Activated CD4-positive, alpha-beta T cell treated with anti-CD3 and anti-CD28 coated beads for 4 hours (primary cell): ENCODE data around the gene SAXO1.
"Not testable (repeated sequence)": the region's sequence is repeated elsewhere in the genome, so short reads cannot be mapped to it uniquely, and the experiment has no call there.

Experiments
- DNase-seq, 2 donors: peaks; one replicate each; pipeline ENCODE4 v3.0.0-alpha.2; 2020

Gene SAXO1

DNA sequence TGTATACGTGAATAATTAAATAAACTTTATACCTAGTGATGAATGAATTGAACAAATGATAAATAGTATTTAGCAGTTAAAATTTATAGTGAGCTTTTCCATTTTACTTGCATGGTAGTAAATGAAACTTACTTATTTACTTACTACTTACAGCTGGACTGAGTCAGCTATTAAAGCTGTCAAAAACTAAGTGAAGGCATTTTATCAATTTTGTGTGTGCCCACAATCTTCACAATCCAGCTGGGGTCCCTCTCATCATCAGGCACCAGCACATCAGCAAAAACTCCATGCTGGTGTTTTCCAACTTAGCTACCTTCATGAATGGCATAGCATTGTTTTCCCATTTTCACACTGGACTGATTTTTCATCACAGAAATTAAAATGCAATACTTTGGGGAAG, 81.1 kb downstream of the SAXO1 start:
- DNase-seq, result no peak

DNA sequence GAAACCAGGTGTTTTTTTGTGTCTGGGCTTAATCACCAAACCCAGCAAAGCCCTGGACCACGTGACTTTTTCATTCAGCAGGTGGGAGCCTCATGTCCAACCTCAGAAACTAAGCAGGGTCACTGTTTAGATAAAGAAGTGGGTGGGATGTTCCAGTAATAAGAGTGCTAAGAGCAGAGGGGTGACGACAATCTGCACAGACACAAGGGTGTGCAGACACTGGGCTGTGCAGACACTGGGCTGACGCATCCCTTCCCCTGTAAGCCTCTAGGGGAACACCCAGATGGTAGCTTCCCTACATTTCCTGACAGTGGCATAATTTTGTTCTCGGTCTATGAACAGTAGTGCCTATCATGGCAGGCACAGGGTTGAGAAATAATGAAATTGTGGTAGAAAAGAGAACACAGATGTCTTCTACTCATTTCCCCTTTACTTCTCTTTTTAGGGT, 85.1 kb downstream of the SAXO1 start:
- no peak for DNase-seq

DNA sequence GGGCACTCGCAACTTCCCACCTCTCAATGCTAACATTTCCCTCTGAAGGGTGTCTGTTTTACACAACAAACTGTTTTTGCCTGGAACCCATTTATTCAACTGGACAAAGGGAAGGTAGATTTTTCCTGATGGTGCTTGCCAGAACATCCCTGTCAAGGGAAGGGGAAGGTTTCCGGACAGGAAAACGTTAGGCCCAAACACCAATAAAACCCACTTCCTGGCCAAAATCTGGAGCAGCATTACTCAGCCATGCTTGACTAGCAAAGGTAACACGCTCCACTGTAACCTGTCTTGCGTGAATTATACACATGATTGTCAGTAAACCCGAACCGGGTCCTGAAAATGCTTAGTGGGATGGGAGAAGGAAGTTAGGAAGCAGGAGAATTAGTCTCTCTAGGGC, 90.2 kb downstream of the SAXO1 start:
- DNase-seq, result no peak

DNA sequence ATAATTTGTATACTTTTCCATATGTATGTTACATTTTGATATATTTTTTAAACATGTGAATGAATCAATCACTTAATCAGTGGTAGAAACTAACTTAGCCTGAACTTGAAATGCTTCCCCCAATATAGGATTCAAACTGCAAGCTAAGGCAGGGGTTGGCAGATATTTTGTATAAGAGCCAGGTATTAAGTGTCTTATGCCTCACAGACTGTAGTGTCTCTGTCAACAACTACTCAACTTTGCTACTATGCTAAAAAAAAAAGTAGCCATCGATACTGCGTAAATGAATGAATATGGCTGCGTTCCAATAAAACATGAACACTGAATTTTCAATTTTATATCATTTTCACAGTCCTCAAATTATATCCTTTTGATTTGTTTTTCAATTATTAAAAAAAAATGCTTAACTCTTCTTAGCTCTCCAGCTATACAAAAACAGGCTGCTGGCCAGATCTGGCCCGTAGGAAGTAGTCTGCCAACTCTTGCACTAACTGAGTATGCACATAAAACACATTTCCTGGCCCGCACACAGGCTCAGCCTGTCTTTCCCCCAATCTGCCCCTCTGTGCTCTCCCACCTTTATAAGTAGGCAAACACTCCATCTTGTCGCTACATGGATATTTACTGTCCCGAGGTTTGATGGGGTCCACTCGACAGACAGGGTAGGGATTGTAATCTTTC, 91.8 kb downstream of the SAXO1 start:
- no peak for DNase-seq

DNA sequence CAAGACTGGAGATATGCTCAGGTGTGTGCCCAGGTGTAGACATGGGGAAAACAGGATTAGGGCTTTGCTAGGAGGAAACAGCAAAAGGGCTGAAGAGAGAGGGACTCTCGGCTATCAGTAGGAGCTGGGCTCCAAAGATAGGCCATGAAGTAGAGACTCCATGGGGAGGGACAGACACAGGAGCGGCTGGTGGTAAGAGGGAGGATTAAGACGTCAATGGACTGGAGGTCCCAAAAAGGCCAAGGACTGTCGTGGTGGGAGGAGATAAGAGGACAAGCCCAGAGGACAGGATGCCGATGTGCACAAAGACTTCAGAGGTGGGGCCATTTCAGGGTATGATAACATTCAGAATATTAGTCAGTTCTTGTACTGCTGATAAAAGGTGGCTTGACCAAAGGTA, 93.1 kb downstream of the SAXO1 start:
- no peak for DNase-seq

DNA sequence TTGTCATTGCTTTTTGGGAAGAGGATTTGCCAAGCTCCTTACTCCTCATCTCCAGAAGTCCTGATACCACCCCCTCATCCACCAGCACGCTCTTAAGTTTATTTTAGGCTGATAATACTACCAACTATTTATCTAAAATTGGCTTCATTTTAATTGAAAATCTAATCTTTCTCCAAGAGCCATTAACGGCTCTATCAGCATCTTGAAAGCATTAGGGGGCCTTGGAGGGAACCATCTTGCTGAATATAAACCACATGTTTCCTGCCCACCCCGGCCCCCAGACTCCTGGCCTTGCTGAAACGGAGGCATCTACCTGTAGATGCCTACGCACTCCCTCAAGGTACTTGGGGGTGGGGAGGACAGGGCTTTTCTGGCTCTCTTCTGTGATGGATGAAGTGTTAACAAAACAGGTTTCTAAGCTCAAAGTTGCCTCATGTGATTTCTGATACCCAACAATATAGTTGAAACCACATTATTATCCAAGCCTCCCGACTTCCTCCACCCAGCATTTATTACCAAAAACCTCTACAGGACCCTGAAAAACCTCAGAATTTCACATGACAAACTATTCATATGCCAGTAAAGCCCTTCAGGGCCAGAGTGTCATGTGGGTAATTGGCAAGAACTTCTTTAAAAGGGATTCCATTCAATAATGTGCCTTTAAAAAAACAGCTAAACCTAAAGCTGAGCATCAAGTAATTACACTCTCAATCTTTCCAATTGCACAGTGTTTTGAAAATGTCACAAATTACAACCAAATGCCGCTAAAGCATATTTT, 96.7 kb downstream of the SAXO1 start:
- DNase-seq, result no peak

DNA sequence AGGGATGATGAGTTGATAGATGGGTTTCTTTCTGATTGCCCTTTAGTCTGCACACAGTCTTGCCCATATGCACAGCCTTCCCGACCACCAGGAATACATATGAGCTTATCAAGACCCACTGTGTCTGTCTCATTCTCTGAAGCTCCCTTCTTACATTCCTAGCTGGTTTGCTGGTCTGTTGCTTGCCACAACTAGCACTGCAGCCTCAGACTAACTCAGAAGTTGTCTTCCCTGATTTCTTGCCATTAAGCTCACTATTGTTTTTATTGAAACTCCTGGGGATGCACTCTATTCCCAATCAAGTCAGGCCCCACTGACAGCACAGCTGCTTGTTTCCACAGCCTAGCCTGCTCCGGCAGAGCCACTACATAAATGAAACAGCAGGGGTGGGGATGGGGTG, 97.5 kb downstream of the SAXO1 start:
- DNase-seq, result no peak

DNA sequence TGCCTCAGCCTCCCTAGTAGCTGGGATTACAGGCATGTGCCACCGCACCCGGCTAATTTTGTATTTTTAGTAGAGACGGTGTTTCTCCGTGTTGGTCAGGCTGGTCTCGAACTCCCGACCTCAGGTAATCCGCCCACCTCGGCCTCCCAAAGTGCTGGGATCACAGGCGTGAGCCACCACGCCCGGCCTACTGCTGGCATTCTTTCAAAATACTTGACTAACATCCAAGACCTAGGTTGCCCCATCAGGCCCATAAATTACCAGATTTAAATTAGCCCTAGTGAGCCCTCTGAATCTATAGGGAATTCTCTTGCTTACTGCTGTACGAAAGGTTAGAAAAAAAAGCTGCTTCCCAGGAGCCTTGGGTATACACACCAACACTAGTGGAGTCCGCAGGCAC, 102.4 kb downstream of the SAXO1 start:
- DNase-seq, result not testable (repeated sequence)

DNA sequence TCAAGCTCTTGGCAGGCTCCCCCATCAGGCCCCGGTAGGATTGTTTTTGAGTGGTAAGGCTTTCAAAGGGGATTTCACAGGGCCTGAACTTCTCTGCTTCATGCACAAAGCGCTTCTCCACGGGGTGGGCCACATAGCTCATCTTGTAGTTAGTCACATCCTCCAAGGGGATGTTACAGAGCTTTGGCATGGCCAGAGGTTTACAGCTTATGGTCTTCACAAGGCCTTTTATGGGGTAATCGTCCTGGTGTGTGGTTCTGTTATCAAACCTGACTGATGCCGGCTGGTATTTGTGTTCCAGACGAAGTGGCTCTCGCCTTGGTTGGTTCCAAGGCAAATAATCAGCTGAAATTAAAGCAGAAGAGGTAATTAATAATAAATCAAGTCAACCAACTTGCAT, 104.3 kb downstream of the SAXO1 start:
- no peak for DNase-seq

DNA sequence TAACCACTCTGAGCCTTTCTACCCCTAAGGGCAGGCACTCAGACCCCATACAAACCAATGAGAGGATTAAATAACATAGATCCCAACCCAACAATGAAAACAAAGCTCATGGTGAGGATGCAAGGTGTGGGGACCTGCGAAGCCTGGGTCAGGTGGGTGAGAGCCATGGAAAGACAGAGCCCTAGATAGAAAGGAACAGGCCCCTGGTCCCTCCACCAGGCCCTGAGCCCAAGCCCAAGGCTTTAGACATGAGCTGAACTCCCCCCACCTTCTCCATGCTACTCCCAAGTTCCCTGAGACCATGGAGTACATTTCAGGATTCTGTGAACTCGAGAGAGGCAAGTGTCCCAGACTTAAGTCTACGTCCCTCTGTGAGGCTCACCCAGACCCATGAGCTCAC, 106.5 kb downstream of the SAXO1 start:
- DNase-seq, result no peak

DNA sequence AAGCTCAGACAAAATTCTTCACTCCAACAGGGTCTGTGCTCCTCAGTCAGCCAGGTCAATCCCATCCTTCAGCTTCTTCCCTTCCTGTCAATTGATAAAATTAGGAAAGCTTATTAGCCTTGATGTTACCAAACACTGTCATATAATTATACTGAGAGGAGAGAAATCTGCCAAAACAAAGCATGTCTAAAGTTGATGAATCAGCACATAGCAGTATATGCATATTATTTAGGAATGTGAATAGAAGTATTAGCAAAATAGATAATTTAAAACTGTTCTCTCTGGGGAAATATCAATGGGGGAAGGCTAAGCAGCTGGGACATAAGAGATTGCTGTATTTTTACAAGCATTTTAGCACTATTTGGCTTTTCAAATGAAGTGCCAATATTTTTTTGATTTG, 107.1 kb downstream of the SAXO1 start:
- no peak for DNase-seq

DNA sequence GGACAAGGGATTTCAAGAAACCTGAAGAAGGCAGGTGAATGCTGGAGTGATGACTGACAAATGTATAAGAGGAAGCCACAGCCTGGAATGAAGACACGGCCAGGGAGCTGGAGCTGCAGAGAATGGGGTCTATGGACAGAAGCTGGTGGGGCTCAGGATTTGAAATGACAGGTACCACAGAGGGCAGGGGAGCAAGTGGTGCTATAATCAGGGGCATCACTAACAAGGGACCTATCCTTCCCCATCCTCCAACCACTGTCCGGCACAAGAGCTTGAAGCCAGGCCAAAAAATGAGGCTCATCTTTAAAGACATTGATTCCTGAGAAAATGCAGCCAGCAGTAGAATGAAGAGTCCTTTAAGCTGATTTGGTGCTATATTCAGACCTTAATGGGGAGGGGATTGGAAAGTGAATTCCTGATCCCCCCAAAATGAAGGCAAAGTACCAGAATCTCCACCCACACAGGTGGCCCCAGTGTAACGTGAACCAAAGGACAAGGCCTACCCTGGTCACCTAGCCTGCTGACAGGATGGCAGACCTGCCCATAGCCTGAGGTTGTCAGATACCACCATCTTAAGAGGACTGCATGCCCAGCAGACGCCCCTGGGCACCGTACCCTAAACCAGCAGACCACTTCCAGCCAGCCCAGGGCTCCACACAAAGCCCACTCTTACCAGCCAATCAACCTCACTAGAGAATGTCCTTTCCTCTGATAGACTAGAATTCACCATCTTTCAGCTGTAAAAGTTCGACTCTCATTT, 109.2 kb downstream of the SAXO1 start:
- no peak for DNase-seq

DNA sequence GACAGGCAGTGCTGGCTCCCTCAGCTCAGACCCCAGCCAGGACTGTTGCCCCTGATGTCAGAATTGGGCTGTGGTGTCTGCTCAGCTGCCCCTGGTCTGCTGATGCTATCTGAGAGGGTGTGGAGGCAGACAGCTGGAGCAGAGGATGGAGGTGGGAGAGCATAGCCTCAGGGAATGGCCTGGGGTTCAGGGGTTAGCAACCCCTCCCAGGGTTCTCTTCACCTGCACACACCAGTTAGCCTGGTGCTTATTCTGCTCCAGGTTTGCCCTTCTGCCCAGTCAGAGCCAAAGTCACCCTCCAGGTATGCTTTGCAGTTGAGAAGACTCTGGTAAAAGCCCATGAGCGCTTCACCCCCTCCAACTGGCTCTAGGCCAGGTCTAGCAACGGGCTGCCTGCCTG, 109.8 kb downstream of the SAXO1 start:
- no peak for DNase-seq

DNA sequence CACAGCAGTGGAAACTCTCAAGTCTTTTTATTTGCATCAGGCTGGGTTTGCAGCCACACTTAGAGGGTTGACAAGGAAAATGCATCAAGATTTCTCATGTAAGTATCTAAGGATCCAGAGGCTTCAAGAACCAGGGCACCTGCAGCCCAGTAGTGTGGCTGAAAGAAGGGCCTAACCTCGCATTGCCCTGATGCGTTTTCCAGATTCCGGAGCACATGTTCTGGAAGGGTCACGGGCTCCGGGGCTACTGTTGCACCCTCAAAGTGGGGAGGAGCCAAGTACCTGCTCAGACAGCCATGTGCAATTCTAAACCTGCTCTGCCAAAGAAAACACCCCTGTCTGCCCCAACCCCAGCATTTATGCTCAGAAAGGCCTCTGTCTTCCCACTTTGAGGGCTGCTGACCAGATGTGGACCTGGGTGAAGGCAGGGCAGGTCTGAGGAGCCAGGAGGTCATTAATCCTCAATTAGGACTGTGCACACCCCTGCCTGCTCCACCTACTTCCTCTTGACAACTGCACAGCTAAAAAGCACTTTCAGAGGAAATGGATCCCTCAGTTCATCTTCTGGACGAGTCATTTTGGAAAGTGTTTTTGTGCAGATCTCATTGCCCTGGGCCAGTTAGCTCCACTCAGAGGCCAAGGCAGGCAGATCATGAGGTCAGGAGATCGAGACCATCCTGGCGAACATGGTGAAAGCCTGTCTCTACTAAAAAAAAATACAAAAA, 110.7 kb downstream of the SAXO1 start:
- DNase-seq, result no peak

DNA sequence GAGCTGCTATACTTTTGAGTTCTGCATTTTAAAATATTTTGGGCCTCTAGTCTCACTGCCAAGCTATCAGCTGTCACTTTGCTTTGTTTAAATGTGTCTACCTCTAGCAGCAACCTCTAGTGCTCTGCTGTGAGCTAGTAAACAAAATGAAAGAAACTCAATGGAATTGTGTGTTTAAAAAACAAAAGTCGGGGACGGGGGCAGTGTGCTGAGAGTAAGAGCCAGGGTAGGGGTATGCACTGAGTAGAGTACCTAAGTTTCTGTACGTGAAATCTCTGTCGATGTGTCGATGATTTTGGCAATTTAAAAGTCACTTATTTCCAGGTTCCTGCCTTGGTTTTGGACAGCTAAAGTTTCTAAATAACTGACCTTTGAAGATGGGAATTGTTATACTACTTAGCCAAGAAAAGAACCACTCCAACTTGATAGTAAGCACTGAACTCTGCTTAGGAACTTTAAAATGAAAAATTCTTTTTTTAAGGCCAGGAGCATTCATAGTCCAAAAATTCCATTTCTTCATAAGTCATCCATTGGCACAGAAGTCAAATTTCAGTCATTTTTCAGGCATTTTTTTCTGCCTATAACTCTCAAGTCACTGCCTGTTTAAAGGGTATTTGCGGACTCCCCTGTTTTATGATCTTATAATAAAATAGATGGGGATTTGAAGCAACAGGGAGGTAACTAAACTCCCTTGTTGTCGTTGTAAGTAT, 111.5 kb downstream of the SAXO1 start:
- DNase-seq, result no peak

DNA sequence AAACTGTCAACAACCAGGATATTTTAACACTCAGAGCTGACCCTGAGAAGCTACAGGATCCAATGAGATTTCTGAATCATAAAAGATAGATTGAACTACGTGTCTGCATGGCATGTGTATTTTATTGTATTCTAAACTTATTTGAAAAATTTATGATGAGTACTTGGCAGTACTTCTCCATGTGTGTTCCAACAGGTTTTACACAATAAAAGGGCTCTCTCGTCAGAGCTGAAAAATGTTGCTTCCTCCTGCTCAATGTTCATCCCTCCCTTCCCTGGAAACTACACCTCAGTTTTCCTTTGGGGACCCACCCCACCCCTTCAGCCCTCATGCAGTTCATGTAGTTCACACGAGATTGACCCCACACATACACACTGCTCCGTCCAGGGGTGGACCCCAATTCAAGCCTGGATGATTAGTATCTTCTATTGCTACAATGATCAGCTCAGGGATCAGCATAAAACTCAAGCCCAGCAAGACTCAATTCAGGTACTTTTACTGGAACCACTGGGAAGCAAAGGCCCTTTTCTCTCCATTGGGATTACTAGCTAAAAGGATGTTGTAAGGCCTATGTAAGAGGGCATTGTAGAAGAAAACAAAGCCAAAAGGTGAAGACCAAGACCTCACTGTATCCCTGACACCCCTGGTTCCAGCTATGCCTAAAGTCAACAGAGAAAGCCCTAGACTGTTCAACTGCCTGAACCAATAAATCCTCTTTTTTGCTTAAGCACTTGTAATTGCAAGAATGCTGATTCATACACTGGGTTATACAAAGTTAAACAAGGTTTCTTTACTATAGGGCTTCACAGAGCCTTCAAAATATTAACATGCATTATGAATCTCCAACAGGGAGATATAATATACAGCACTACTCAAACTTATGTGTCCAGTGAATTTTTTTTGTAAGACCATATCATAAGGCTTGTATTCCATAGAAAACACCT, 112.6 kb downstream of the SAXO1 start:
- DNase-seq, result no peak

DNA sequence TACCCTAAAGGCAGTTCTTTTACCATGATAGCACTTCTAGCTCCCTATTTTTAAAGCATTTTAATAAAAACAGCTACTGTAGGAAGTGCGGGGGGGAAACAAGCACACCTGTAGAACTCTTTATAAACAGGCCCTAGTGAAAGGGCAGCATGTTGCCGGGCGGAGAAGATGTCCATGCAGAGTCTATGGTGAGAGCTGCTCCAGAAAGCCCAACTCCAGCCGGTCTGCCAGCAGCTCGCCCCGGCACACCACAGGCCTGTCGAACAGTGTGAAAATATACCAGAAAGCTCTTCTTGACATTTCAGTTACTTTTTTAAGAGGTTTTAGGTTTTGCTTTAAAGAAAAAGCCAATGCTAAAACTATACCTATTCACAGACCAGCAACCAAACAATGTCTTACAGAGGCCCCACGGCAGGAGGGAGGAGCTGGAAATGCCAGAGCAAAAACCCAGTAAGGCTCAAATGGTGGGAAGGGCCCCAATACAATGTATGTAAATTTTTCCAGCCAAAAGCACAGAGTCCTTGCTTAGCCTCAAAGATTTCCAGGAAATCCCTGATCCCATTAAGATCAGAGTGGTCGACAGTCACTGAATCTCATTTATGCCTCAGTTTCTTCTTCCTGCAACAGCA, 121.2 kb downstream of the SAXO1 start:
- DNase-seq, result no peak

DNA sequence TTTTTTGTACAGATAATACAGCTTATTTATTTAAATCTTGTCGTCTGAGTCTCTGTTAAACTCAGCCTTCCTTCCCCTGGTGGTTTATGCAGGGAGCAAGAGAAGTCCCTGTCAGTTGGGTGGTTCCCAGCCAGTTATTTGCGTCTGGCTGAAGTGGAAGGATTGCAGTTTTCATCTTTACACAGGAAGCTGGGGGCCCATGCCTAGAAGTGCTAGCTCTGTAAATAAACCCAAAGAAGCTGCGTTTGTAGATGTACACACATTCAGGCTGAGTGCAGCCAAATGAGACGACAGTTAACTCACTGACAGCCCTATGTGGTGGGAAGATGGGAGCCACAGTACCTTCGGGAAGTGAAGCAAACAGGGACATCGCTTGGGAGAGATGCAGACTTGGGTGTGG, 122.1 kb downstream of the SAXO1 start:
- no peak for DNase-seq

DNA sequence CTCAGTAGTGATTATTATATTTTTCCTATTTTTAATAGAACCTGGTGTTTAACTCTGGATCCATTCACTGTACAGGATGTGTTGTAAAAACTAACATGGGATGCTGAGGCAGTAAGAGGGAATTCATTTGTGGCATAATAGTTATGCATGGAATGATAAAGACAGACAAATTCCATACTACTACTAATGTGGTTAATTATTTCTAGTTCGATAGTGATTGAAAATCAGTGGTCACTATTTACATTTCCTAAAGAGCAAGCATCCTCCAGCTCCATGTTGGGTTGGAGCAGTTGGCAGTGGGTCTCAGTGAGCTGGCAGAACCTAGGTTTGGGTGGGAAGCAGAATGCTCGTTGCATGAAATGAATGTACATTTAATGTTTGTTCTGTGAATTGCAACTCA, 122.6 kb downstream of the SAXO1 start:
- DNase-seq, result no peak

DNA sequence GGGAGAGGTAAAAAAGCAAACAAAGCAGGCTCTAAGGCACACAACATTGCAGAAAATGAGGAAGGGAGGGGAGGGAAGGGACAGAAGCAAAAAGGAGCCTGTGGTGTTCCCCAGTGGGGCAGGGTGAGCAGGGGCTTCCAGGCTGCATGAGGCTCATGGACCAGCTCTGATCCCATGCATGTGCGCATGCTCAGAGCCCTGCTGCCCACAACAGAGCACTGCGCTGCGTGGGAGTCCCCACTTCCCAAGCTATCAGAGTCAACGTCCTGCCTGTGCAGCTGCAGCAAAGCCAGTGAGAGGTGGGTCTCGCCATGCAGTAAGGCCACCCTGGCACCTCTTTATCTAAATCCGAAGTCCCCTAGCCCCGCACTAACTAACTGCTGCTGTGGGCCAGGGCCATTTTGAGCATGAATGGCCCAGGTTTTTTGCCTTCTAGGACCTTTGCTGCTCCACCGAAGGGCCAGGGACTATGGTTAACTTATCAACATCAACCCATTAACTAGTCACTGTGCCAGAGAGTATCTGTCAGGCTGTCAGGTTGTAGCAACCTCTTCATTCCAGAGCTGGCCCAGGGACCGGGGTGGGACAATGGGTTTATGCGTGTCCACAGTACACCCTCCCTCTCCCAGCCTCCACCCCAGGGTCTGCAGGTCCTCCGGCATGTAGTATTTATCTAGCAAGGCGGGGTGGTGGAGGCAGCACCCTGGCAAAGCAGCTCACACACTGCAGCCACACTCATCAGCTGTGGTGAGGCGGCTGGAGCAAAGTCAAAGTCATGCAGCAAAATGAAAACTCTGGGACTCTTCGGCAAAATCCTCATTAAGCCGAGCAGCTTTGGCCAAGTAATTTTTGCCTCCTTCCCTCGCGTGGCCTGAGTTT, 123.6 kb downstream of the SAXO1 start:
- no peak for DNase-seq
